HEK293T (cell line): ENCODE data around the gene DYNC2LI1.
A peak's percentile ranks its signal among the peaks of the same experiment; 100 is the strongest.

ENCODE experiments used
- CTCF ChIA-PET: fragments of 350-600 bp; formaldehyde crosslinking; extraction: SDS; loops from one replicate; lab custom pipeline; 2021; ENCODE audit warnings: antibody characterized with exemption, inconsistent platforms; lab: Yijun Ruan, JAX
- POLR2A ChIA-PET: fragments of 350-600 bp; formaldehyde crosslinking; extraction: SDS; loops from one replicate; lab custom pipeline; 2020; ENCODE audit warnings: antibody characterized with exemption, inconsistent platforms; lab: Yijun Ruan, JAX
- DNase-seq: peaks from one replicate; pipeline ENCODE4 v3.0.0; 2012; ENCODE audit warnings: mixed read lengths; ENCODE audit errors: extremely low spot score
- ARNT ChIP-seq: fragments of 450-650 bp; IDR thresholded peaks from 2 replicates; pipeline ENCODE4 v1.6.1; 2017; ENCODE audit warnings: mild to moderate bottlenecking
- BHLHE40 ChIP-seq: fragments of 450-650 bp; IDR thresholded peaks from 2 replicates; pipeline ENCODE4 v1.6.1; 2016; ENCODE audit warnings: mild to moderate bottlenecking, moderate library complexity, borderline replicate concordance
- CTBP1 ChIP-seq: fragments of 450-650 bp; IDR thresholded peaks from 2 replicates; pipeline ENCODE4 v1.6.1; 2016; ENCODE audit warnings: borderline replicate concordance
- ELF4 ChIP-seq: fragments of 450-650 bp; IDR thresholded peaks from 2 replicates; pipeline ENCODE4 v1.6.1; 2017; ENCODE audit warnings: antibody characterized with exemption
- FOXA1 ChIP-seq: fragments of 450-650 bp; IDR thresholded peaks from 2 replicates; pipeline ENCODE4 v1.6.1; 2016; ENCODE audit warnings: mild to moderate bottlenecking
- FOXK2 ChIP-seq: fragments of 450-650 bp; IDR thresholded peaks from 2 replicates; pipeline ENCODE4 v1.6.1; 2016; ENCODE audit warnings: mild to moderate bottlenecking
- FOXM1 ChIP-seq: fragments of 450-650 bp; IDR thresholded peaks from 2 replicates; pipeline ENCODE4 v1.6.1; 2017; ENCODE audit warnings: mild to moderate bottlenecking, borderline replicate concordance
- HDGF ChIP-seq: fragments of 450-650 bp; IDR thresholded peaks from 2 replicates; pipeline ENCODE4 v1.6.1; 2017; ENCODE audit warnings: antibody characterized with exemption, borderline replicate concordance
- L3MBTL2 ChIP-seq: fragments of 450-650 bp; conservative IDR thresholded peaks from 2 replicates; pipeline ENCODE4 v1.6.1; 2016; ENCODE audit warnings: mild to moderate bottlenecking
- LEF1 ChIP-seq: fragments of 450-650 bp; IDR thresholded peaks from 2 replicates; pipeline ENCODE4 v1.6.1; 2017; ENCODE audit warnings: mild to moderate bottlenecking, borderline replicate concordance
- NFRKB ChIP-seq: fragments of 450-650 bp; IDR thresholded peaks from 2 replicates; pipeline ENCODE4 v1.6.1; 2016; ENCODE audit warnings: mild to moderate bottlenecking, moderate library complexity
- PKNOX1 ChIP-seq: fragments of 450-650 bp; IDR thresholded peaks from 2 replicates; pipeline ENCODE4 v1.6.1; 2016
- SP1 ChIP-seq: fragments of 450-650 bp; IDR thresholded peaks from 2 replicates; pipeline ENCODE4 v1.6.1; 2017
- SUZ12 ChIP-seq: fragments of 450-650 bp; IDR thresholded peaks from 2 replicates; pipeline ENCODE4 v1.6.1; 2016; ENCODE audit warnings: mild to moderate bottlenecking
- TARDBP ChIP-seq: fragments of 450-650 bp; IDR thresholded peaks from 2 replicates; pipeline ENCODE4 v1.6.1; 2016
- ZNF384 ChIP-seq: fragments of 450-650 bp; IDR thresholded peaks from 2 replicates; pipeline ENCODE4 v1.6.1; 2016

The DYNC2LI1 gene

DNA sequence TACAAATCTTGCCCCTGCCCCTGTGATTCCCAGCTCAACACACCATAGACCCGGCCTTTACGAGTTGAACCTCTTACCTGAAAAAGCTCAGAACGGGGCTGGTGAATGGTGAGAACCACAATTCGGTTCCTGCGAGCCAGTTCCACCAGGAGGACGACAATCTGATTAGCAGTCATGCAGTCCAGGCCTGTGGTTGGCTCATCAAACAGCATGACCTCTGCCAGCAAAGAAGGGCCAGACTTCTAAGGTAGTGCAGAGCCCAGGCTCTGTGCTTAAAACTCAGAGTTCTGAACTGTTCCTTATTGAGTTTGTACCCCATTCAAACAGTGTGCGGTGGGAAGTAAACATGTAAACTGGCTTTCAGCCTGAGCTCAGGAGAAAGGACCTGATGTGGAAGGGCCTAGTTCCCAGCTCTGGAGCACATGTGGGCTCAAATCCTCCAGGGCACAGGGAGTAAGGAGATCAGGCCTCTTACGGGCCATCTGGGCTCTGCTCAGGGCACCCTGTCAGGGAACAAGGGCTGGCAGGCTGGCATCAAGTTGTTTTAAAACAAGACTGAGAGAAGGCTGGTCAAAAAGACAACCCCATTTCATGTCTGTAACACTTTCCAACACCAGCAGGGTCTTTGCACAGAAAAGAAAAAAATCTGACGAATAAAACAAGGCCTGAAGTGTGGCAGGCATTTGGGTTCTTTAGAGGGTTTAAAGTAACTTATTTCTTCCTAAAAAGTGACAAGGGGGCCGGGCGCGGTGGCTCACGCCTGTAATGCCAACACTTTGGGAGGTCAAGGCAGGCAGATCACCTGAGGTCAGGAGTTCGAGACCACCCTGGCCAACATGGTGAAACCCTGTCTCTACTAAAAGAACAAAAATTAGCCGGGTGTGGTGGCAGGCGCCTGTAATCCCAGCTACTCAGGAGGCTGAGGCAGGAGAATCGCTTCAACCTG lies 52.7 kb downstream of the DYNC2LI1 start:
- no peak for DNase-seq
- POLR2A ChIA-PET: no interaction called here
- CTCF ChIA-PET: no interaction called here
- TF ChIP-seq PKNOX1: no peak
- no peak for TF ChIP-seq FOXA1
- TF ChIP-seq NFRKB: no peak
- TF ChIP-seq LEF1: no peak
- no peak for TF ChIP-seq ZNF384
- no peak for TF ChIP-seq SP1
- TF ChIP-seq SUZ12: no peak
- TF ChIP-seq HDGF: no peak
- TF ChIP-seq FOXM1: no peak
- no peak for TF ChIP-seq FOXK2
- TF ChIP-seq ARNT: no peak
- no peak for TF ChIP-seq CTBP1
- TF ChIP-seq BHLHE40: no peak
- no peak for TF ChIP-seq ELF4
- no peak for TF ChIP-seq TARDBP

DNA sequence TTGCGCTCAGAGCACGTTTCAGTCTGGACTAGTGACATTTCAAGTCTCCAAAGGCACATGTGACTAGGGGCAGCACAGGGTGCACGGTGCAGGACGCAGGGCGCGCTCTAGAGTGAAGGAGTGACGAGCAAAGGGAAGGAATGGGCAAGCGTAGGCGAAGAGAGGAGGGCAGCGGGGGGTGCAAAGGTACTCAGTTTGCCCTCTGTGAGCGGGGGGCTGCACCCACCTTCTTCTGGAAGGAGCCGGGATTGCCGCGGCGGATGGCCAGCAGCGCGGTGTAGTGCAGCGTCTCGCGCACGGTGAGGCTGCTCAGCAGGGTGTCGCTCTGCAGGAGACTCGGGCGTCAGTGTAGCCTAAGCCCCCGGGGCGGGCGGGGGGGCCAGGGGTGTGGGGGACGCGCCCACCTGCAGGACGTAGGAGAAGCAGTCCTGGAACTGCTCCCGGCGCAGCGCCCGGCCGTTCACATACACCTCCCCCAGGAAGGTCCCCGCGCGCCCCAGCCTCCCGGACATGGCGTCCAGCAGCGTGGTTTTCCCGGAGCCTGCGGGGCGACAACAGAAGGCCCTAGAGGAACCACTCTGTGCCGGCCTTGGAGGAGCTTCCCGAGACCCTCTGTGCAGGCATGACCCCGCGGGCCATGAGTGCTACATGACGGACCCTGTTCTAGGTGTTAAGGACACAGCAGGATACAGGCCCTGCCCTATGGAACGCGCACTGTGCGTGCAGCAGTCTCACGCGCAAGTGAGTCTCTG lies 57.9 kb downstream of the DYNC2LI1 start:
- ChIA-PET CTCF (interaction anchor here (0.6 kb wide), 1 partner anchor 255 kb away, joined by 6 read pairs; no protein-coding TSS in a partner anchor), POLR2A (no interaction called here)
- peak; percentile 19 for DNase-seq
- no peak for TF ChIP-seq HDGF
- no peak for TF ChIP-seq ARNT
- TF ChIP-seq L3MBTL2: 0 out of 2 replicates have a peak, but pooled peaks have one; percentile 25
- no peak for TF ChIP-seq BHLHE40

- ChIA-PET CTCF (interaction anchor here (0.6 kb wide), 1 partner anchor 255 kb away, joined by 6 read pairs; no protein-coding TSS in a partner anchor), POLR2A (no interaction called here)
- TF ChIP-seq FOXA1 (no peak), BHLHE40 (no peak), L3MBTL2 (no peak), FOXM1 (no peak)
- no peak for DNase-seq
Measured at GRCh38 chr2:43832457-43832856, 58.6 kb downstream of the DYNC2LI1 start.

- CTCF ChIA-PET: no interaction called here
- TF ChIP-seq BHLHE40 (no peak), L3MBTL2 (no peak), FOXM1 (no peak), ARNT (no peak), NFRKB (no peak), FOXK2 (no peak), FOXA1 (no peak), ZNF384 (no peak)
- POLR2A ChIA-PET: no interaction called here
- no peak for DNase-seq
Measured at GRCh38 chr2:43837033-43837432, 63.2 kb downstream of the DYNC2LI1 start.

DNA sequence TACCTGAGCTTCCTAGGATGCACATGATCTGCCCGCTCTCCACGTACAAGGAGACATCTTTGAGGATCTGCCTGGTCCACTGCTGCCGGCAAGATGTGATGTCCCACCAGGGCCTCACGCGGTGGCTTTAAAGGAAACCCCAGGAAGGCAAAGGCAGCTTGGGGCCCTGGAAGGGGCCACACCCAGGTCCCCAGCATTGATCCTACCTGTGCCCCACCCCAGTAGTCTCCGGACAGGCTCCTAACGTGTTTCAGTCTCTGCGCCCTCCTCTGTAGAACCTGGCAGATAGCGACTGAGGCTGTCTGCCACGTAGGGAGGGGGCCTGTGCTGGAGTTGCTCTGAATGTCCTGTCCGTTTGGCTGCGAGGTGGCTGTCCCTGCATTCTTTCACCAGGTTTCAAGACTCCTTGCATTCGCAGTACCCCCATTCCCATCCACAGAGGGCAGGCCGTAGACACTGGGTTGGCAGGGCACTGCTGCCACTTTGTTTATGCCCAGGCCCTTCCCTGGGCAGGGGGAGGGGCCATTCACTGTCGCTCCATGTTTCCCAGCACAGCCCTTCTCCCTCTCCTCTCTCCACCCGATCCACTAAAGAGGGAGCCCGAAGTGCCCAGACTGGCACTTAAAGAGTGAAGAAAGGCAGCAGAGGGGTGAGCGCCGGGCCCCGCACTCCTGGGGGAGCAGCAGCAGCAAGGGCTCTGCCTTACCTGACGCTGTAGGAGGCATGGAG lies 64.2 kb downstream of the DYNC2LI1 start:
- TF ChIP-seq SP1 (no peak), L3MBTL2 (no peak), FOXK2 (no peak), FOXM1 (no peak), ELF4 (no peak), SUZ12 (no peak), HDGF (no peak), LEF1 (no peak)
- DNase-seq: peak; percentile 2
- POLR2A ChIA-PET: no interaction called here
- CTCF ChIA-PET: no interaction called here

- CTCF ChIA-PET: no interaction called here
- TF ChIP-seq SP1 (no peak), FOXK2 (no peak), HDGF (no peak), TARDBP (no peak), L3MBTL2 (no peak), BHLHE40 (no peak), ARNT (no peak), ELF4 (no peak), SUZ12 (no peak), FOXA1 (no peak), PKNOX1 (no peak), CTBP1 (no peak), FOXM1 (no peak), NFRKB (no peak), LEF1 (no peak), ZNF384 (no peak)
- DNase-seq: peak; percentile 6
- POLR2A ChIA-PET: no interaction called here
Measured at GRCh38 chr2:43838560-43839267, 64.9 kb downstream of the DYNC2LI1 start, which contains the start of the genes ABCG5 and ABCG8. TSS of gene ABCG5 (minus strand) at chr2:43838839. CDS start at chr2:43838679, 160 bp downstream. TSS of gene ABCG8 (plus strand) at chr2:43838971. CDS start at chr2:43839054, 83 bp downstream.
